GM18519 (cell line): ENCODE measurements around the gene HPCA.

ENCODE experiments used
- ATAC-seq: cut with Tn5 transposase; IDR thresholded peaks from one replicate; pipeline ENCODE4 v1.9.1; 2021; ENCODE audit warnings: mild to moderate bottlenecking, moderate library complexity; ENCODE audit not compliant: unreplicated experiment, low FRiP score

HPCA gene

DNA sequence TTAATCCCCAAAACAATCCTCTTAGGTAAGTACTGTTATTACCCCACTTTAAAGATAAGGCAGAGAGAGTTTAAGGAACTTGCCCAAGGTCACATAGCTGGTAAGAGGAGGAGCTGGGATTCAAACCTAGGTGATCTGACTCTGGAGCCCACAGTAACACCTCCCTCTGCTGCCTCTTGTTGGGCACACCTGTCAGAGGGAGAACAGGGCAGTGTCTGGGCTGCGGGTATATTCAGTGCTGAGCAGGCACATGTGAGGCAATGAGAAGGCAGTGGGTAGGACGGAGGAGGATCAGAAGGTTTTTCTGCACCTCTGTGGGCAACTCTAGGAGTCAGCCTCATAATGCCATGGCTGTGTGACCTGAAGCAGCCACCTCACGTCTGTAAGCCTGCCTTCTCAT lies 1.8 kb downstream of the HPCA start:
- ATAC-seq: no peak

DNA sequence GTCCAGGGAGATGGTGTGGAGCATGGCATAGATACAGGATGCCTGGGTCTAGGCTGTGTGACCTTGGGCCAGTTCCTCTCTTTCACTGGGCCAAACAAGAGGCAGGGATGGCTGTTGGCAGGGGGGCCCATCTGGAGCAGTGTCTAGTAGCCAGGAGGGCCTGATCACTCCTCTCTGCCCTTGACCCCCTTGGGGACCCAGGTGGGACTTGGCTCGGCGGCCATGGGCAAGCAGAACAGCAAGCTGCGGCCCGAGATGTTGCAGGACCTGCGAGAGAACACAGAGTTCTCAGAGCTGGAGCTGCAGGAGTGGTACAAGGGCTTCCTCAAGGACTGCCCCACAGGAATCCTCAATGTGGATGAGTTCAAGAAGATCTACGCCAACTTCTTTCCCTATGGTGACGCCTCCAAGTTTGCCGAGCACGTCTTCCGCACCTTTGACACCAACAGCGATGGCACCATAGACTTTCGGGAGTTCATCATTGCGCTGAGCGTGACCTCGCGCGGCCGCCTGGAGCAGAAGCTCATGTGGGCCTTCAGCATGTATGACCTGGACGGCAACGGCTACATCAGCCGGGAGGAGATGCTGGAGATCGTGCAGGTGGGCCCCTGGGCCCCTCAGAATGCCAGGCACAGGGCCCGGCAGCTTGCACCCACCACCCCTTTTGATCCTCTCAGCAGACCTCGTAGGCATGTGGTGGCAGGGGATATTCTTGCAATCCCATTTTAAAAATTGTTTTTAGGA lies 2.6 kb downstream of the HPCA start:
- ATAC-seq: no peak

DNA sequence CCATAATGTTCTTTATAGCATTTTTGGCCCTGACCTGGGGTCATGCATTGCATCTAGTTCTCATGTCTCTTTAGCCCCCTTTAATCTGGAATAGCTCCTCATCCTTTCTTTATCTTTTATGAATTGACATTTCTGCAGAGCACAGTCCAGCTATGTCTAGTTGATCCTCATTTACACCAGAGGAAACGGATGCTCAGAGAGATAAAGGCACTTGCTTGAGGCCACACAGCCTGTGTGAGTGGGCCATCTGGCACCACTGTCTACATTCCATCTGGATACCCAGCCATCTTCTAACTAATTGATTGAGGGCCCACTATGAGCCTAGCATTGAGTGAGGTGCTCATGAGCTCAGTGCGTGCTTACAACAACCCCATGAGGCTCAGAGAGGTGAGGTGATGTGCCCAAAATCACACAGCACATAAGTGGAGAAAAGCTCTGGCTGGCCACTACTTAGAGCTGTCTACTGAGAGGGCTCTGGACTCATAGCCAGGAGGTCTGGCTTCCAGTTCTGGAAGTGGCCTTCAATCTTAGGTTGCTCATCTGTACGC lies 3.5 kb downstream of the HPCA start:
- ATAC-seq: no peak

DNA sequence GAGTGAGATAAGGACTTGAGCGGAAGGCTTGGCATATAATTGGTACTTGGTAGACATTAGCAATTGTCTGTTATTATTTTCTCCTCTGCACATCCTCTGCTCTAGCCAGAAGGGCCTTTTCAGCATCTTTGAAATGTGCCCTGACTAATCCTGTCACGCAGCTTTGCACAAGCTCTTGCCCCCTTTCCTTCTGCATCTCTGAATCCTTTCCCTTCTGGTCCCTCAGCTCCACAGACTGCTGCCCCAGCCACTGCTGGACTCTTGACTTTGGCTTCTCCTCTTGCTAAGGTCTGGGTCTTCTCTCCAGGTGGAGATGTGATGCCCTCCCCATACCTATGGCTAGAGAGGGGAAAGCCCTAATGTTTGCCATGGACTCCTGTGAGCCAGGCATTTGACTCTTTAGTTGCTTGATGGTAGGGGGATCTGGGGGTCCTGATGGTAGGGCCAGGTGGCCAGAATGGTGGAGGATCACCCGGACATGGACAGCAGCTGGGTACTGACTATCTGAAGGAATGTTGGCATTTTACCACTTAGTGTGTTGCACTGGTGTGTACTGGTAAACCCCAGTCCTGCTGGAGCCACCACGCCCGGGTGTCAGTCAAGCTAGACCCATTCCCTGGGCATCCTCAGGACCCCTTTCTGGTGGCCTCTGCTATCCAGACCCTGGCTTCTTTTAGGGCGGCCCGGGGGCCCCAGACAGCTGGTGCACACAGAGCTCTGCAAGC lies 4.4 kb downstream of the HPCA start:
- no peak for ATAC-seq

DNA sequence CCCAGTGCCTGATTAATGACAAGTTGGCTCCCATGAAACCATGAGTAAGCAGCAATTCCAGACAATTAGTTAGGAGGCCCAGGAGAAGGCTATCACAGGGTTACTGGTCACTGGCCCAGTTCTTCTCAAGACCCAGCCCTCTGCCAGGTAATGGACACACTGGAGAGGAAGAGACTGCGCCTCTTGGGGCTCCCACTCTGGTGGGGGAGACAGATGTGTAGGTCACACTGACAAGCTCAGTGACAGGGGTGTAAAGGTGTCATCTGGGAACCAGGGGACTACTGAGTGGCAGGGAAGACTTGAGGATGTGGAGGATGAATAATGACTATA lies 4.9 kb downstream of the HPCA start:
- ATAC-seq: no peak

DNA sequence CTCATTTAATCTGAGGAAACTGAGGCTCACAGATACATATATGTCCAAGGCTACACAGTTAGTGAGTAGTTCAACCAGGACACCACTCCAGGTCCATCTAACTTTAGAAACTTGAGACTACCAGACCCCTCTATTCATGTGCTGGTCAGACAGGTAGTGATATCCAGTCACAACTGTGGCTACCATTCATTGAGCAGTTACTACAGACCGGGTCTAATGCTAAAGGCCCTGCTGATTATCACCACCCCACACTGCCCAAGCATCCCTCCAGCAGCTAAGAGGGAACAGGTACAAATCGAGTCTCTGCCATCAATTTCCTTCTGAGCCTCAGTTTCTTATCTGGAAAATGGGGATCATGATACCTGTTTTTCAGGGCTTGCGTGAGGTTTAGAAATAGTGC lies 5.3 kb downstream of the HPCA start:
- no peak for ATAC-seq

DNA sequence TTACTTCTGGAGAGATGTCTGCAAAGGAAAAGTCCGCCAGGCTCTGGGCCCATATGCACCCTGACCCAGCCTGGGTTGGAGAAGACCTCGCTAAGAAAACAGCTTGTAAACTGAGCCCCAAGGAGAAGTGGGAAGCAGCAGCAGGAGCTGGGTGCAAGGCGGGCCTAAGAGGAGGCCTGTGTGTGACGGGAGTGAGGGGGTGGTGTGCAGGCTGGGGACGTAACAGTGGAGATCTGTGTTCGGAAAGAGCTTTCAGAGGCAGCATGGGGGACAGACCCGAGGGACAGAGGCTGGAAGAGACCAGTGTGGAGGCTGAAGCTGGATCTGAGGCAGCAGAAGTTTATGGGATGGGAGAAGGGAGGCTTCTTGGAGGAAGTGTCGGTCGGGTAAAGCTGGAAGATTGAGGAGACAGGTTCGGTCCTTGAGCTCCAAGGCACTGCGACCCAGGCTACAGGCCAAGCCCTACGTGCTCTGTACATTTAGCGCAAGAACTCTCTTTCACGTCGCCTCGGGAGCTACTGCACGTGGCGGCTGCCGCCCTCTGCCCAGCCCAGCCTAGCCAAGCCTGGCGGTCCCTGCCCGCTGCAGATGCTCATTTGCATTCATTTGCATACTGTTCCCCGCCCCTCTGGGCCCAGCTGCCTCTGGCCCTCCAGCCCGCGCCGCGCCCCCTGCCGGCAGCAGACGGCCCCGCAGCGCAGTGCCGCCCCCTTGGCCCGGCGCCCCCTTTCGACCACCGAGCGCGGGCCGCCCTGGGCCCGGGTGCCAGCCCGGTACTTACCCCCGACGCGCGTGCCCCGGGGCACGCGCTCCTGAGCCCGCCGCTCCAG lies 6.3 kb downstream of the HPCA start:
- ATAC-seq: no peak

DNA sequence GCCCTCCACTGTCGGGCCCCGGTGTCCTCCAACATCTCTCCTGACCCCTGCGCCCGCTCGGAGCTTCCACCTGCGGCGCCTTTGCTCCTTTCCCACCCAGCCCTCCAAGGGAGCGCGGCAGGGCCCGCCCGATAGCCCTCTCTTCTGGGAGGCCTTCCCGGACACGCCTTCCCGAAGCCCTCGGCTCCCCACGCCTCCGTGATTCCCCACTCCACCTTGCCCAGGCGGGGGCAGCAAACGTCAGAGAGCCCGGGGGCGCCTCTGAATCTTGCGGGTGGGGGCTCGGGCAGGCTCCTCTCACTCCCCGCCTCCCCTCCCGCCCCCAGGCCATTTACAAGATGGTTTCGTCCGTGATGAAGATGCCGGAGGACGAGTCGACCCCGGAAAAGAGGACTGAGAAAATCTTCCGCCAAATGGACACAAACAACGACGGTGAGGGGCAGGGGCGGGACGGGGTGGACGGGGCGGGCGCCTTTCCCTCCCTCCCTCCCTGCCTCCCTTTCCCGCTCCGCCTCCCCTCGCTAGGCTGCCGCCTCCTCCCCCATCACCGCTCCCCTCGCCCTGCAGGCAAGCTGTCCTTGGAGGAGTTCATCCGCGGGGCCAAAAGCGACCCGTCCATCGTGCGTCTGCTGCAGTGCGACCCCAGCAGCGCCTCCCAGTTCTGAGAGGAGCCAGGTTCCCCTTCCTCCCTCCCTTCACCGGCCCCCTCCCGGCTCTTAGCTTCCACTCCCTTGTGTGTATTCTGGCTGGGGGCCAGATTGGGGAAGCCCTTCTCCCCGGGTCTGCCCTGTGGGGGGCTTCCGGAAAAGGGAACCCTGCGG lies 7.1 kb downstream of the HPCA start:
- ATAC-seq: no peak

DNA sequence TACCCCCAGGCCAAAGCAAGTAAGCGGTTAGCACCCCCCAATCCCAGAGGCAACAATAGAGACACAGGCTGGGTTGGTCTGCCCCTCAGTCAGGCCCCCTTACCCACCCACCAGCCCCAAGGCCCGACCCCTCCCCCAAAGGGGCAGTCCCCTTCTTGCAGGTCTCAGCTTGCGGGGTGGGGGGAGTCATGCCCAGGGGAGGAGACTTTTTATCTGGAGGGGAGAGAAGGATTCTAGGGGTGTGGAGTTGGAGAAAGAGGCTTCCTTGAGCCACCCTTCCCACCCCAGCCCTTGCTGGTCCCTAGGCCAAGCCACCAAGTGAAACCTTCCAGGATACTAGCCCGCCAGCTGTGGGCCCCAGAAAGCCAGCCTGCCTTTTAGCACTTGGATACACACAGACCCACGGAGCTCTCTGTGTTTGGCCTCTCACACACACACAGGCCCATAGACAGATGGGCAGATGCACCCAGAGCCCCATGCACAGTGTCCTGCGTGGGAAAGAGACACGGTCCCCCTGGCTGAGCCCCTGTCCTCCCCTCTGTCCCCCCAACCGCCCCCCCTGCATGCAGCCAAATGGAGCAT lies 7.8 kb downstream of the HPCA start:
- ATAC-seq: no peak

DNA sequence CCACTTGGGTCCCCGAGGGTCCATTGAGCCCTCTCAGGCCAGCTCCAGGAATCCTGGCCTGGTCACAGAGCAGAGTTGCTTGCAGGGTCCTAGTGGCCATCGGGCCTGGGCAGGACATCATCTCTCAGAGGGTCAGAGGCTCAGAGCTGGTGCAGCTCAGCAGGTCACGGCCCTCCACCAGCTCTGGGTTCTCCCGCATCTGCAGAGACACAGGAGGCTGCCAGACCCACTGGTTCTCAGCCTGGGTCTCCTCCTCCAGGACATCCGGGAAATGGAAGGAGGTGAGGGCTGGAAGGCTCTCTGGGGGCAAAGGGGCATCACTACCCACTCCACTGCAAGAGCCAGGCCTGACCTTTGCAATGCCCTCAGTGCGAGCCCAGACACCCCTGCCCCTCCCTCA lies 8.4 kb downstream of the HPCA start:
- no peak for ATAC-seq

DNA sequence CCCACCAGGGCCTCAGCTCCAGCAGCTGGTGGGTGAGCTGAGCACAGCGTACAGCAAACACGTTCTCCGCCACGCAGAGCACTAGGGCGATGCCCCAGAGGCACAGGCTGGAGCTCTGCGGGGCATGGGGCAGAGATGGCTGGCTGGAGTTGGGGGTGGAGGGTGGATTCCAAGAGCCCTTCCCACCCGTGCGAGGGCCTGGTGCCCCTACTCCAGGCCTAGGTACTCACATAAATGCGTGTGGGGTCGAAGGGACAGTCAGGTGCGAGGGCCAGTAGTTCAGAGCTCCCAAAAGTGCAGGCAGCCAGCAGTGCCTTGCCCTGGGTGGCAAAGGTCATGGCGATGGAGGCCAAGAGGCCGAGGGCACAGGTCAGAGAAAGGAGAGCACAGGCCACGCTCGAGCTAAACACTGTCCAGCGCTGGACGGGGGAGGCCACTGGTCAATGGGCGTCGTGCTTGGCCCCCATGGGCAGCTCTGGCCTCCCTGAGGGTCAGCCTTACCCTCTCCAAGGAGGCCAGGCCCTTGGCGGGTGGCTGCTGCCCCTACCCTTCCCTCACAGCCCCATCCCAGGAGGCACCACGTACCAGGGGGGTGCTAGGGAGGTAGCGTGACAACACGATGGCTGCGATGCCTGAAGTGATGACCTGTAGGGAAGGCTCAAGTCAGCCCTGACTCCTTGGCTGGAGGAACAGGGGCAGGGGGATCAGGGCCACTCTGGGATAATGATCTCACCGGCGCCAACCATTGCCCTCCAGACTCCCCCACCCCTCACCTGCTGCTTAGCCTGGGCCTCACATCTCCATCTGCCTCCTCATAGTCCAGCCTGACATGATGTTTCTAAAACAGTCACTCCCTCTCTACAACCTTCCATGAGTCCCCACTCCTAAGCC lies 9.3 kb downstream of the HPCA start:
- ATAC-seq: no peak

DNA sequence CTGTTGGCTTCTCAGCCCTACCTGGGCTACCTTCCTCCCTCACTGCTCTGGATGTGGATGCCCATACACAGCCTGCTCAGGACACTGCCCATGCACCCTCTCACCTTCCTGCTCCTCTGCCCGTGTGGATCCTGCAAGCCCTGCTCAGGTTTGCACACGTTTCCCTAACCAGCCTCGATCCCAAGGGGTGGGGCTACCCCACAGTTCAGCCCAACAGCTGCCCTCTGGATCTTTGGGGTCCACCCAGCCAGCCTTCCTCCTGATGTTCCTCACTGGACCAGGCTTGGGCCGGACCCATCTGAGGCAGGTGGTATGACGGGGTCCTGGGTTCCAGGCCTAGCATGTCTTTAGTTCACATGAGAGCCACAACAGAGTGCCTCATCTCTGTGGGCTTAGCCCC lies 10.2 kb downstream of the HPCA start:
- ATAC-seq: no peak

DNA sequence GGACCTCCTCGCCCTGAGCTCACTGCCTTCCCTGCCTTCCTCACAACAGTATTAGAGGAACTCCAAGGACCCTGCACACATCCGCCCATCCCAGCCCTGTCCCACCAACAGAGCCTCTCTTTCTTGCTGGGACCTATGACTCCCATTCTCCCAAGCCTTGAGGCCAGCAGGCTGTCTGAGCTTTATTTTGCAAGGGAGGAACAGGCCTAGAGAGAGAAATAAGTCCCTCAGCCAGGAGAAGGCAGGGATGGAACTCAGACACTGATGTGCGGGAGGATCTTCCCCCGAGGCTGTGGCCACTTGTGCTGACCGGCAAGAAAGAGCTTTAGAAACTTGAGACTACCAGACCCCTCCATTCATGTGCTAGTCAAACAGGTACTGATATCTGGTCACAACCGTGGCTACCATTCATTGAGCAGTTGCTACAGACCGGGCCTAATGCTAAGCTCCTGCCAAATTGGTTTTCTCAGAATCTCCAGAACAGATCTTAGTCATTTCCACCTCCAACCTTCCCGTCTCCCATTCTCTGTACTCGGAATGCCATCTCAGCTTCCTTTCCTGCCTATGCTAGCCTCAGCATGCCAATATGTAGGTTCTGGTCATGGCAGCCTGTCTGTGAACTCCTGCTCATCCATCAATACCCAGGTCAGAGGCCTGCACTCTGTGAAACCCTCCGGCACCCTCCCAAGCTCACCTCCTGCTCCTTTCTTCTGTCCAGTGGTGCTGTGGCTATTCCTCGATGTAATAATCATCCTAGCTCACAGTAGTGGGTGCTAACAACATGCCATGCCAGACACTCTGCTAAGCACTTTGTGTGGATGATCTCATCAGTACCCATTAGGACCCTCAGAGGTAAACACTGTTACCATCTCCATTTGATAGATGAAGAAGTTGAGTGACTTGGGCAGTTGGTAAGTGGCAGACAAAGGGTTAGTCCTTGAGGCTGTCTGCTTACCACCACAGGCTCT lies 11.1 kb downstream of the HPCA start:
- ATAC-seq: no peak

DNA sequence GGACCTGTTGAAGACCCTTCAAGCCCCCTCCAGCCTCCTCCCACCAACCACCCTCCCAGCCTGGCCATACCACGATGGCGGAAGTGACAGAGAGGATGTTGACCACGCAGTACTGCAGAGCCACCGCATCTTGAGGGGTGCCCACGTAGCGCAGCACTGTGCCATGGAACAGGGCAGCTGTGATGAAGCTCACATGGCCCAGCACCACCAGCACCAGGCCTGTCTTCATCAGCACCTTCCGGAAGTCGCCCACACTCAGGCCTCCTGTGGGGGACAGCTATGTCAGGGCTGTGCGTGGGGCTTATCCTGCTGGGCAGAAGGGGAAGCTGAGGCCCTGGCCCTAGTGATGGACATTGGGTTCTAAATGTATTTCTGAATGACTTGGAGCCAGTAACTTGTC lies 11.8 kb downstream of the HPCA start:
- no peak for ATAC-seq

DNA sequence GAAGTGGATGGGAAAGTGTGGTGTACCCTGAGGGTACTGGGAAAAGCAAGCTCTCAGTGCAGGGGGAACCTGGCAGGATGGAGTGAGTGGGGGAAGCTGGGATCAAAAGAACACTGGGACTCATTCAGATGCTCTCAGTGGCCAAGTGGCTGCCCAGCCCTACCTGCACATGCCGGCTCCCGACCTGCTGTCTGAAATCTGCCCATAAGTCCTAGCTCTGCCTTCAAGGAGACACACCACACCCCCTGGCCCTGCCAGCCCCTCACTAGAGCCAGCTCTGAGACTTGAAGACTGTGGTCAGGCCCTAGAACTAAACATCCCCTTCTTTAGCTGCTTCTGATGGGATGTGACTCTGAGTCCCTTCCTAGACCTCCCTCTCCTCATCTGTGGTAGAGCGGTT lies 12.7 kb downstream of the HPCA start:
- no peak for ATAC-seq

DNA sequence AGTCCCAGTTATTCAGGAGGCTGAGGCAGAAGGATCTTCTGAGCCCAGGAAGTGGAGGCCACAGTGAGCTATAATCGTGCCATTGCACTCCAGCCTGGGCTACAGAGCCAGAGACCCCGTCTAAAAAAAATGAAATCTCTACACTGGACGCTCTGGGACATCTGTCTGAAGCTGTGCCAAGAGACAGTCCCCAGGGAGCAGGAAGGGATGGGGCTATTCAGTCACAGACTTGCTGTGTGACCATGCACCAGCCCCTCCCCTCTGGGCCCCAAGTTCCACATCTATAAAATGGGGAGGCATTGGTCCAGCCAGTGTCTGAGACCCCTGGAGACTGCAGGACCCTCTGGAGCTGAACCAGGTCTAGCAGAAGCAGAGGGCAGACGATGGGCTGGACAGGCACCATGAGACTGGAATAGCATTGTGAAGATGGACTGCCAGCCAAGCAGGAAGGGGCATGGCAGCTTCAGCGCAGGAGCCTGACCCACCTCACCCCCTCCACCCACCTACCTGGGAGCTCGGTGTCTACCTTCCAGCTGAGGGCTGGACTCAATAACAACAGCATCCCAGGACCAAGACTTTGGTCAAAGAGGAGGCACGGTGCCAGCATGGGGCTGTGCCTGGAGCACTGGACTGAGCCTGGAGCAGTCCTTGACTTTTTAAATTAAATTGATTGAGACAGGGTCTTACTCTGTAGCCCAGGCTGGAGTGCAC lies 13.4 kb downstream of the HPCA start:
- no peak for ATAC-seq

DNA sequence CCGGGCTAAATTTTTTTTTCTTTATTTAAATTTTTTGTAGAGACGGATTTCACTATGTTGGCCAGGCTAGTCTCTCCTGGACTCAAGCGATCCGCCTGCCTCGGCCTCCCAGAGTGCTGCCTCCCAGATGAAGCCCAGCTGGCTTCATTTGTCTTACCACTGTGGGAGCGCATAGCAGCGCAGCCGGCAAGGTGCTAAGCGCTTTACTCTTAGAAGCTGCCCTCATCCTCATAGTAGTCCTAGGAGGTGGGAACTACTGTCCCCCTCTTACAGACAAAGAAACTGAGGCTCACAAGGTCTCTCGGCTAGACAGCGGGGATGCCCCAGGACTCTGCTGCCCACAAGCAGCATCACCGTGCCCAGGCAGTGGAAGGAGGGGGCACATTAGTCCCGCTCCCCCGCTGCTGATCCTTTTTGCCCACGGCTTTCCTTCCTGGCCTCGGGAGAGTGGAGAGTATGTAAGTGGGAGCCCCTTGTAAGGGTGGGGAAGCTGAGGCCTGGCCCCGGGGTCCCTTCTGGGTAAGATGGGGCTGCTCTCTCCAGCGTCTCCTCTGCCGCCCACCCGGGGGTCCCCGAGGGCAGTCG lies 14.2 kb downstream of the HPCA start:
- no peak for ATAC-seq
